Esophagus squamous epithelium (tissue), 4 donors: ENCODE measurements around the gene ANAPC4.

Experiments
- POLR2A ChIP-seq, 4 donors: fragments of 450-650 bp; IDR thresholded peaks; one replicate each; pipeline ENCODE4 v1.6.1; 2017; ENCODE audit warnings: antibody characterized with exemption in 4 of 4, mild to moderate bottlenecking in 4 of 4, moderate library complexity in 3 of 4
- TF ChIP-seq, protein P1 (sequence below), 6 experiments: fragments of 450-650 bp in 4 of 6; fragments of 200-600 bp in 2 of 6; sonication (generic) in 2 of 6; IDR thresholded peaks; one replicate each; pipeline ENCODE4 v1.5.1; 2016 to 2019; ENCODE audit warnings: antibody characterized with exemption in 6 of 6, mild to moderate bottlenecking in 4 of 6, moderate library complexity in 4 of 6

- TF ChIP-seq, protein P1, sequence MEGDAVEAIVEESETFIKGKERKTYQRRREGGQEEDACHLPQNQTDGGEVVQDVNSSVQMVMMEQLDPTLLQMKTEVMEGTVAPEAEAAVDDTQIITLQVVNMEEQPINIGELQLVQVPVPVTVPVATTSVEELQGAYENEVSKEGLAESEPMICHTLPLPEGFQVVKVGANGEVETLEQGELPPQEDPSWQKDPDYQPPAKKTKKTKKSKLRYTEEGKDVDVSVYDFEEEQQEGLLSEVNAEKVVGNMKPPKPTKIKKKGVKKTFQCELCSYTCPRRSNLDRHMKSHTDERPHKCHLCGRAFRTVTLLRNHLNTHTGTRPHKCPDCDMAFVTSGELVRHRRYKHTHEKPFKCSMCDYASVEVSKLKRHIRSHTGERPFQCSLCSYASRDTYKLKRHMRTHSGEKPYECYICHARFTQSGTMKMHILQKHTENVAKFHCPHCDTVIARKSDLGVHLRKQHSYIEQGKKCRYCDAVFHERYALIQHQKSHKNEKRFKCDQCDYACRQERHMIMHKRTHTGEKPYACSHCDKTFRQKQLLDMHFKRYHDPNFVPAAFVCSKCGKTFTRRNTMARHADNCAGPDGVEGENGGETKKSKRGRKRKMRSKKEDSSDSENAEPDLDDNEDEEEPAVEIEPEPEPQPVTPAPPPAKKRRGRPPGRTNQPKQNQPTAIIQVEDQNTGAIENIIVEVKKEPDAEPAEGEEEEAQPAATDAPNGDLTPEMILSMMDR (IDR thresholded peaks at IDR 0.05) = no peak
- no peak for TF ChIP-seq POLR2A (IDR thresholded peaks at IDR 0.05)
Measured at GRCh38 chr4:25397305-25397704, 20.2 kb downstream of the ANAPC4 start.
